Measurements from ENCODE around the gene MSH6. TPM values are rescaled to one million over a fixed set of nuclear protein-coding genes. Genes with fewer than 3 reads are reported as not detected.

MSH6 gene
- total RNA-seq, 2 experiments from 2014 or later, result 291 to 525 TPM

DNA sequence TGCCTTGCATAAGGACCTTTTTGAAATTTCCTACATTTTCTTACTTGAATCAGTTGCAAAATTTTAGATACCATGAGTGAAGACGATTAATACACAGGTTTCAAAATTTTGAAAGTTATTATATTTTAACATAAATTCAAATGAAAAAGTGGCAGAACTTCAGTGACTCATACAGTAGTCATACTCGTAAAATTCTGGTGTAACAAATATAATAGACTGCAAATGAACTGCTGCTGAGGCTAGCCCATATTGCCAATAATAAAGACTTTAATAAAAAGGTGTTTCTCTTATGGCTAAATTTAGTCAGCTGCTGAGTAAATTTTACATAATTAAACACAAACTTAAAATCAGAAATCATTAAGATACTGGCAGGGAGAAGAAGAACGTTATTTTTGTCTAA, 36.9 kb downstream of the MSH6 start:
- Histone ChIP-seq H3K79me2 (ENCODE audit: insufficient read depth, low read depth, low read length) (no peaks in the 10 kb centered on the region), H3K36me3 (ENCODE audit: insufficient read depth, low read length) (peaks cover 96% of the 10 kb centered on the region), H3K4me1 (ENCODE audit: insufficient read depth, low read length, poor library complexity, severe bottlenecking) (peaks cover 5% of the 10 kb centered on the region), H2AFZ (ENCODE audit: low read length) (no peak overlapping the region), H3K9me3 (ENCODE audit: low read length) (no peaks in the 10 kb centered on the region), H3K27ac (ENCODE audit: low read depth, low read length, poor library complexity, severe bottlenecking) (no peak overlapping the region), H3K9me2 (ENCODE audit: insufficient read depth, low read length) (no peaks in the 10 kb centered on the region), H3K4me2 (ENCODE audit: low read length) (no peak overlapping the region), H4K20me1 (ENCODE audit: insufficient read depth, low read length) (no peaks in the 10 kb centered on the region), H3K4me3 (ENCODE audit: low read depth, low read length, poor library complexity, severe bottlenecking) (no peak overlapping the region)
- DNase-seq (ENCODE audit: low spot score), result no peak
- ChIA-PET POLR2A (no interaction called here), CTCF (ENCODE audit: unreplicated experiment) (no interaction called here)
- TF ChIP-seq EZH2phosphoT487 (IDR thresholded peaks at IDR 0.05; ENCODE audit: borderline replicate concordance, low read depth, low read length), result no peak
- TF ChIP-seq, protein P1, sequence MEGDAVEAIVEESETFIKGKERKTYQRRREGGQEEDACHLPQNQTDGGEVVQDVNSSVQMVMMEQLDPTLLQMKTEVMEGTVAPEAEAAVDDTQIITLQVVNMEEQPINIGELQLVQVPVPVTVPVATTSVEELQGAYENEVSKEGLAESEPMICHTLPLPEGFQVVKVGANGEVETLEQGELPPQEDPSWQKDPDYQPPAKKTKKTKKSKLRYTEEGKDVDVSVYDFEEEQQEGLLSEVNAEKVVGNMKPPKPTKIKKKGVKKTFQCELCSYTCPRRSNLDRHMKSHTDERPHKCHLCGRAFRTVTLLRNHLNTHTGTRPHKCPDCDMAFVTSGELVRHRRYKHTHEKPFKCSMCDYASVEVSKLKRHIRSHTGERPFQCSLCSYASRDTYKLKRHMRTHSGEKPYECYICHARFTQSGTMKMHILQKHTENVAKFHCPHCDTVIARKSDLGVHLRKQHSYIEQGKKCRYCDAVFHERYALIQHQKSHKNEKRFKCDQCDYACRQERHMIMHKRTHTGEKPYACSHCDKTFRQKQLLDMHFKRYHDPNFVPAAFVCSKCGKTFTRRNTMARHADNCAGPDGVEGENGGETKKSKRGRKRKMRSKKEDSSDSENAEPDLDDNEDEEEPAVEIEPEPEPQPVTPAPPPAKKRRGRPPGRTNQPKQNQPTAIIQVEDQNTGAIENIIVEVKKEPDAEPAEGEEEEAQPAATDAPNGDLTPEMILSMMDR (conservative IDR thresholded peaks at IDR 0.05; ENCODE audit: low read length), result no peak
- intact Hi-C loops (cut with micrococcal nuclease; ENCODE audit: unreplicated experiment), result no loop called here
- no TSS peak for BruUV-seq (replicated peaks)

DNA sequence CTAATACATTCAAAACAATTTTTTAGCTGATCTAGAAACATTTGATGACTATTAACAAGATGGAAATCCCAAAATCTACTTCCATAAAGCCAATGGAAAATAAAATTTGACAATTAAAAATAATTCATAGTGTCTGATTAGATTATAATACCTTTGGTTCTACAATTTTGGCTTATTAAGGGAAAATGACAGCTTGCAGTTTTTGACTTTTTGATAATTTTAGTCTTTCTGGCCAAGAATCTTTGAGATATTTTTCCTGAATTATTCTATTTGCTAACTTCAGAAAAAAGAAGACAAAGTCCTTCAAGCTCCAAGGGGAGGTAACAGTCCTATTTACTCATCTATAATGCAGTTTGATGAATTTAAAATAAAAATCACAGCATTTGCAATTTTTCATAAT, 39.6 kb downstream of the MSH6 start:
- H3K4me2 ChIP-seq (ENCODE audit: low read length), result no peak overlapping the region
- H3K79me2 ChIP-seq (ENCODE audit: insufficient read depth, low read depth, low read length), result no peaks in the 10 kb centered on the region
- H3K9me3 ChIP-seq (ENCODE audit: low read length), result no peaks in the 10 kb centered on the region
- no peak for DNase-seq (ENCODE audit: low spot score)
- CTCF ChIA-PET (ENCODE audit: unreplicated experiment), result no interaction called here
- peaks cover 93% of the 10 kb centered on the region for H3K36me3 ChIP-seq (ENCODE audit: insufficient read depth, low read length)
- no peaks in the 10 kb centered on the region for H4K20me1 ChIP-seq (ENCODE audit: insufficient read depth, low read length)
- H3K4me1 ChIP-seq (ENCODE audit: insufficient read depth, low read length, poor library complexity, severe bottlenecking), result no peaks in the 10 kb centered on the region
- POLR2A ChIA-PET, result interaction anchor here (0.6 to 0.9 kb wide), 2 partner anchors 8 to 9 kb away, joined by 4 to 7 read pairs; no protein-coding TSS in a partner anchor
- no peak overlapping the region for H3K27ac ChIP-seq (ENCODE audit: low read depth, low read length, poor library complexity, severe bottlenecking)
- intact Hi-C loops (cut with micrococcal nuclease; ENCODE audit: unreplicated experiment), result no loop called here
- no peak overlapping the region for H3K4me3 ChIP-seq (ENCODE audit: low read depth, low read length, poor library complexity, severe bottlenecking)
- BruUV-seq (replicated peaks), result no TSS peak
- H3K9me2 ChIP-seq (ENCODE audit: insufficient read depth, low read length), result no peaks in the 10 kb centered on the region
- no peak for TF ChIP-seq EZH2phosphoT487 (IDR thresholded peaks at IDR 0.05; ENCODE audit: borderline replicate concordance, low read depth, low read length)
- TF ChIP-seq, protein P1 (conservative IDR thresholded peaks at IDR 0.05; ENCODE audit: low read length), result no peak
- H2AFZ ChIP-seq (ENCODE audit: low read length), result no peak overlapping the region

DNA sequence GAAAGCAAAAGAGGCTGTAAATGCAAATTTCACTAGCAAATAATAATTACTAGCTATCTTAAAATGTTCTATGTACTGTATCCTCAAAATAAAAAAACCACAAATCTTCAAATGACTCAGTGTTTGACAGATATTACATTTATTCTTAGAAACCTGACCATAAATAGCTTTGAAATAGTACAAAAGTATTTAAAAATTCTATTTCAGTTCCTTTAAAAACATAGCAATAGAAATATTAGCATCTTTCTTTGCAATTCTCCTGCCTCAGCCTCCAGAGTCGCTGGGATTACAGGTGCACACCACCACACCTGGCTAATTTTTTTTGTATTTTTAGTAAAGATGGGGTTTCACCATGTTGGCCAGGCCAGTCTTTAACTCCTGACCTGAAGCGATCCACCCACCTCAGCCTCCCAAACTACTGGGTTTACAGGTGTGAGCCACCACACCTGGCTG, 50.6 kb downstream of the MSH6 start:
- TF ChIP-seq, protein P1 (conservative IDR thresholded peaks at IDR 0.05; ENCODE audit: low read length), result no peak
- TF ChIP-seq EZH2phosphoT487 (IDR thresholded peaks at IDR 0.05; ENCODE audit: borderline replicate concordance, low read depth, low read length), result no peak
- BruUV-seq (replicated peaks), result no TSS peak
- H3K4me2 ChIP-seq (ENCODE audit: low read length), result no peak overlapping the region
- H2AFZ ChIP-seq (ENCODE audit: low read length), result no peak overlapping the region
- no peak overlapping the region for H3K4me3 ChIP-seq (ENCODE audit: low read depth, low read length, poor library complexity, severe bottlenecking)
- no peak overlapping the region for H3K27ac ChIP-seq (ENCODE audit: low read depth, low read length, poor library complexity, severe bottlenecking)
- intact Hi-C loops (cut with micrococcal nuclease; ENCODE audit: unreplicated experiment), result no loop called here
- H3K9me3 ChIP-seq (ENCODE audit: low read length), result no peaks in the 10 kb centered on the region
- no peaks in the 10 kb centered on the region for H4K20me1 ChIP-seq (ENCODE audit: insufficient read depth, low read length)
- H3K9me2 ChIP-seq (ENCODE audit: insufficient read depth, low read length), result no peaks in the 10 kb centered on the region
- no peaks in the 10 kb centered on the region for H3K4me1 ChIP-seq (ENCODE audit: insufficient read depth, low read length, poor library complexity, severe bottlenecking)
- H3K36me3 ChIP-seq (ENCODE audit: insufficient read depth, low read length), result peaks cover 93% of the 10 kb centered on the region
- ChIA-PET CTCF (ENCODE audit: unreplicated experiment) (no interaction called here), POLR2A (interaction anchor here (0.6 kb wide), 1 partner anchor 9 kb away, joined by 4 read pairs; no protein-coding TSS in a partner anchor)
- DNase-seq (ENCODE audit: low spot score), result no peak
- no peaks in the 10 kb centered on the region for H3K79me2 ChIP-seq (ENCODE audit: insufficient read depth, low read depth, low read length)

All from OCI-LY7 (cell line).